Measurements from ENCODE around the gene OLA1.

- TF ChIP-seq, protein P1, sequence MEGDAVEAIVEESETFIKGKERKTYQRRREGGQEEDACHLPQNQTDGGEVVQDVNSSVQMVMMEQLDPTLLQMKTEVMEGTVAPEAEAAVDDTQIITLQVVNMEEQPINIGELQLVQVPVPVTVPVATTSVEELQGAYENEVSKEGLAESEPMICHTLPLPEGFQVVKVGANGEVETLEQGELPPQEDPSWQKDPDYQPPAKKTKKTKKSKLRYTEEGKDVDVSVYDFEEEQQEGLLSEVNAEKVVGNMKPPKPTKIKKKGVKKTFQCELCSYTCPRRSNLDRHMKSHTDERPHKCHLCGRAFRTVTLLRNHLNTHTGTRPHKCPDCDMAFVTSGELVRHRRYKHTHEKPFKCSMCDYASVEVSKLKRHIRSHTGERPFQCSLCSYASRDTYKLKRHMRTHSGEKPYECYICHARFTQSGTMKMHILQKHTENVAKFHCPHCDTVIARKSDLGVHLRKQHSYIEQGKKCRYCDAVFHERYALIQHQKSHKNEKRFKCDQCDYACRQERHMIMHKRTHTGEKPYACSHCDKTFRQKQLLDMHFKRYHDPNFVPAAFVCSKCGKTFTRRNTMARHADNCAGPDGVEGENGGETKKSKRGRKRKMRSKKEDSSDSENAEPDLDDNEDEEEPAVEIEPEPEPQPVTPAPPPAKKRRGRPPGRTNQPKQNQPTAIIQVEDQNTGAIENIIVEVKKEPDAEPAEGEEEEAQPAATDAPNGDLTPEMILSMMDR (IDR thresholded peaks at IDR 0.05): no peak
- no peak for TF ChIP-seq EP300 (IDR thresholded peaks at IDR 0.05)
- TF ChIP-seq POLR2AphosphoS5 (IDR thresholded peaks at IDR 0.05): no peak
- TF ChIP-seq POLR2A (IDR thresholded peaks at IDR 0.05): no peak
These were observed 49.3 kb downstream of the OLA1 start for GRCh38 chr2:174198846-174199564.

Measured in sigmoid colon (tissue), 4 donors.